ENCODE measurements around the gene LMTK2.
A peak's percentile ranks its signal among the peaks of the same experiment; 100 is the strongest.

LMTK2 gene

GRCh38 chr7:98138672-98139071 is 32.0 kb downstream of the LMTK2 start:
- DNase-seq: no peak

GRCh38 chr7:98142658-98143057 is 36.0 kb downstream of the LMTK2 start:
- no peak for DNase-seq

- DNase-seq: no peak
Measured at GRCh38 chr7:98148607-98149006, 41.9 kb downstream of the LMTK2 start.

GRCh38 chr7:98149116-98149692 is 42.5 kb downstream of the LMTK2 start:
- DNase-seq: no peak

DNA sequence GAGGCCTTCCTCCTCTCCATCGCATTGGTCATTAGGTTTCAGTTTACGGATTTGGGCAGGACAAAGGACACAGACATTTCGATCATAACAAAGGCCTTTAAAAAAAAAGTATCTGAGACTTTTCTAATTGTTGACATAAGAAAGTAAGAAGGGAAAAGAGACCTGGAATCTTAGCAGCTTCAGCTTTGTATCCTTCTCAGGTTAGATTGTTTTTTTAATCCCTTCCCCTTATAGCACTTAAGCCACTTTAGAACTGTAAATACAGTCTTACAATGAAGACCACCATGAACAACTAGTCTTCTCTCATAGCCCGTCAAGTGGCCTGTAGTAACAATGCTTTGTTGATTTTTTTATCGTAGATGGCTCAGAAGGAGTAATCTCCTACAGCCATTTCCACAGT is 45.2 kb downstream of the LMTK2 start:
- no peak for DNase-seq

GRCh38 chr7:98156700-98157099 is 50.0 kb downstream of the LMTK2 start:
- no peak for DNase-seq

- no peak for DNase-seq
Measured at GRCh38 chr7:98157761-98158160, 51.1 kb downstream of the LMTK2 start.

DNA sequence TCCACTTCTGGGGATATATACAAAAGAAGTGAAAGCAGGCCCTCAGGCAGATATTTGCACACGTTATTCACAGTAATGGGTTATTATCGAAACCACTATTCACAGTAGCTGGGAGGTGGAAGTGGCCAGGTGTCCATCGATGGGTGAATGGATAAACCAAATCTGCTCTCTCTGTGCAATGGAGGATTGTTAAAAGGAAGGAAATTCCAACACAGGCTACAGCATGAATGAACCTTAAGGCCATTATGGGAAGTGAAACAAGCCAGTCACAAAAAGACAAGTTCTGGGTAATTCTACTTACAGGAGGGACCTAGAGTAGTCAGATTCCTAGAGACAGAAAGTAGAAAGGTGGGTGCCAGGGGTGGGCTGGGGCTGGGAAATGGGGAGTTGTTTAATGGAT is 56.1 kb downstream of the LMTK2 start:
- no peak for DNase-seq

DNA sequence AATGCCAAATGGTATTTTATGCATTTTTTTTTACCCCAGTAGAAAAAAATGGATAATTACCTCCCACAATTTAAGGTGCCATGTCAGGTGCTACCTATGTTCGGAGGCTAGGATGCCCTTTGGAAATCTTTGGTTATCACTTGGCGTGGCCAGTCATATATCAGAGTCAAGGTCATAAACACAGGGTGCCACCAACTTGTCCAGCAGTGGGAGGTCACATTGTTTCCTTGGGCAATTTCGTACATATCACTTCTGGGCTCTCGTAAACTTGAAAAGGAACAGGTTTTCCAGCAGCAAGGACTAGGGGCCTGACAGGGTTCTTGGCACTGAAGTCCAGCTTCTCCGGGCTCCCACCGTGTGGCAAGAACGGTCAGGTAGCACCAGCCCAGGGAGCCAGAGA is 56.6 kb downstream of the LMTK2 start:
- DNase-seq: no peak

GRCh38 chr7:98163704-98164494 is 57.2 kb downstream of the LMTK2 start:
- DNase-seq: no peak

- peak; percentile 28 for DNase-seq
Measured at GRCh38 chr7:98165827-98166667, 59.4 kb downstream of the LMTK2 start.

GRCh38 chr7:98166668-98166970 is 60.0 kb downstream of the LMTK2 start:
- DNase-seq: no peak

DNA sequence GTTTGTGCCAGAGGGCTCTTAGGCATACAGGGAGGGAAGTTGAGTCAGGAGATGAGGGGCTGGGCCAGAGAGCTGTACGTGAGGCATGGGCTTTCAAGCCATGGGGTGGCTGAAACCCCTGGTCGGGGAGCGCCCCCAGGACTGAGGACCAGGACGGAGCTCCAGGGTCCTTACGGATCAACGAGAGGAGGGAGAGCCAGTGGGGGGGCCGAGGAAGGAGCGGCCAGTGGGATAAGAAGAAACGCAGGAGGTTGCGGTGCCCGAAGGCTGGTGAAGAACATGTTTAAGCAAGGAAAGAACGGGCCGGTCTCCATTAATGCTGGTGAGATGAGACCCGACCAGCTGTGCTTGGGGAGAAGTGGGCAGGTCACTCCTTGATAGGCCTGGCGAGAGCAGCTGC is 61.0 kb downstream of the LMTK2 start:
- DNase-seq: no peak

DNA sequence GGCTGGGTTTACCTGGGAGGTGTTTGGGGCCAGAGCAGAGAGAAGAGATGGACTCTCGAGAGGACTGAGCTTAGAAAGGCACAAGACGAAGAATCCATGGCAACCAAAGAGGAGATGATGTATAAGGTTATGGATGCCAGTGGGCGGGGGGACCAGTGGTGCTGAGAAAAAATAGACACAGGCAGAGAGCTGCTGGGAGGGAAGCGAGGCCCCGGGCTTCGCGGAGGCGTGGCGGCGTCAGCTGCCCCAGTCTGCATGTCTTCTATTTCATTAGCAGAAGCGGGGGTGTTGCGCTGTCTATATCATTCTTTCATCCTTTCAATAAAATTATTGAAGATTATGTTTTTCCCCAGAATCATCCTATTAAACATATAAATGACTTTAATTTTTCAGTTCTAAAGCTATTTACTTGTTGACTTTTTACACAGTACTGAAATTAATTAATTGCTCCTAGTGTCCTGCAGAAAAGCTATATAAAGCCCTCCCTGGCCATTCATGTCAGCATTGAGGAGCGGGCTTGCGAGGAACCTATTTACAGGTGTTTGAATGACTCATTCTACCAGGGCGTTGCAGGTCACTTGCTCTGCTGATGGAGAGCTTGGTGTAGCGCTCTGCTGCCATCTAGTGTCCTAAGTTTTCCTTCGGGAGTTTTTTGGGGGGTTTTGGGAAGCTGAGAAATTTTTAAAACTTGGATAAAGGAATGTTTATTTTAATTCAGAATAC is 61.7 kb downstream of the LMTK2 start:
- peak; percentile 67 for DNase-seq

GRCh38 chr7:98168904-98169621 is 62.4 kb downstream of the LMTK2 start:
- DNase-seq: no peak

GRCh38 chr7:98170966-98171365 is 64.3 kb downstream of the LMTK2 start:
- no peak for DNase-seq

DNA sequence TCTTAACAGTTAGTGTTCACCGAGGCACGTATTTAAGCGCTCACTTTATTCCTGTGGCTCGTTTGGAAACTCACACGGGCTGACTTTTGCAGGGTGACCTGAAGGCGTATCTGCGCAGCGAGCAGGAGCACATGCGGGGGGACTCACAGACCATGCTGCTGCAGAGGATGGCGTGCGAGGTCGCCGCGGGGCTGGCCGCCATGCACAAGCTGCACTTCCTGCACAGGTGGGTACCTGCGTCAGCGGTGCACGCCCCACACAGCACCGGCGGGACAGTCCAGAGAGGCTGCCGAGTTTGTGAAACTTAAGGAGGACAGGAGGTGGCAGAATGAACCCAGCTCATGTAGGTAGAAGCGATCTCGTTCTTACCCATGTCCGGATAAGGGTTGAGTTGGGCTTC is 64.8 kb downstream of the LMTK2 start:
- no peak for DNase-seq

DNA sequence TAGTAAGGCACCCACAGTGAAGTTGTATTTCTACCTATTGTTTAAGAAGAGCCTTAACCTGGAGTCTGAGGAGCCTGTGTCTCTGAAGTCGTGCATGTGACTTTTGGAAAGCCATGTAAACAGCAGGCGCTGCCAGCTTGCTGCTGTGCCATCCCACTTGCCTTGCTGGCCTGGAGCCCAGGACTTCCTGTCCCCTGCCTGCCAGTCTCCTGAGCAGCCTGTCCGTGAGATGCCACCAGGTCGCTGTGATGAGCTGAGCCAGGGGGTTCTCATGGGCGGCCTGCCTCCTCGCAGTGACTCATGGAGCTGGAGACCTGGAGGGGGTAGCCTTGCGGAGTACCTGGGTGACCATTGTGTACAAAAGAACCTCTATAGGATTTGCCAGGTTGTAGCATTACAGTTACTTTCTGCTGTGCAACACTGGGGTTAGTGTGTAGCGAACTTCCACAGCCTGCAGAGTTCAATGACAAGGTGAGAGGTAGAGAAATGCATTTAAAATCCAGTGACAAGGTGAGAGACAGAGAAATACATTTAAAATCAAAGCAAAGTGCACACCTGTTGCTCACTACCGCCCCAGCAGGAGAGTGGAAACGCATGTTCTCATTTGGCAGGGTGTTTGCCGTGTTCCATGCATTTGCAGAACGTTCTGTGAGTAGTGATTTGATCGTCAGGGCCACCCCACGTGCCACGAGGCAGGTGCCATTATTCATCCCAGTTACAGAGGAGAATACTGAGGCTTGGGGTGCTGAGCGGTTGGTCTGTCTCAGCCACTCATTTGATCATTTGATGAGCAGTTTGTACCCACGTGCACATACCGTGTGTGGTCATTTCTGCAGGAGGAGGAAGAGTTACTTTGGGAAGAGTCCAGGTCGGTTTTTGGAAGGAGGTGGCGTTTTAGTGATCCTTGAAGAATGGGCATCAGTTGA is 67.9 kb downstream of the LMTK2 start:
- DNase-seq: no peak

GRCh38 chr7:98175260-98175940 is 68.7 kb downstream of the LMTK2 start:
- DNase-seq: no peak

- DNase-seq: no peak
Measured at GRCh38 chr7:98177553-98177952, 70.9 kb downstream of the LMTK2 start.

DNA sequence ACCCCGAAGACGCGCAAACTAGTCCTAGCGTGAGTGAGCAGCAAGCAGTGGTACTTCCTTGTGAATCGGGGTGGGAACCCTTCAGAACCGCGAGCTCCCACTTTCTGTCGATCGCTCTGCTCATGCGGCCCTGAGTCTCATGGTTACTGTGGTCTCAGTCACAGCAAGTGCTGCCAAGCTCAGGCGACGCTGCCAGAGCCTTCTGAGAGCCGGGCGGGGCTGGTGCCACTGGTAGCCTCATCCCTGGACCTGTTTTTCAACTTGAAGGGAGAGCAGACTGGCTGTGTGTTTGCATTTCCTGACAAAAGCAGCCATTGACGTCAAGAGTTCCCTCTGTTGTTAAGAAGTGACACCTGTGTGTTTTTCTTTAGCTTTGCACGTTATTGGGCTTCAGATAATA is 71.7 kb downstream of the LMTK2 start:
- DNase-seq: no peak

All from retina (tissue), 1 donor.